Hepatocyte (in vitro differentiated cells): ENCODE results near the gene ABLIM2.
"Not testable (repeated sequence)": the region's sequence is repeated elsewhere in the genome, so short reads cannot be mapped to it uniquely, and the experiment has no call there.

ENCODE experiments used
- EZH2 ChIP-seq: fragments of 200-600 bp; sonication (generic); IDR thresholded peaks from 2 replicates; pipeline ENCODE4 v1.6.1; 2016; ENCODE audit warnings: antibody characterized with exemption, mild to moderate bottlenecking, borderline replicate concordance
- EZH2phosphoT487 ChIP-seq: fragments of 200-600 bp; sonication (generic); IDR thresholded peaks from one replicate; pipeline ENCODE4 v1.6.1; 2018; ENCODE audit warnings: antibody characterized with exemption, mild to moderate bottlenecking, low read depth, moderate library complexity; ENCODE audit not compliant: unreplicated experiment, severe bottlenecking
- TF ChIP-seq, protein P1 (sequence below): fragments of 200-600 bp; sonication (generic); IDR thresholded peaks from 2 replicates; pipeline ENCODE4 v1.5.1; 2016; ENCODE audit warnings: antibody characterized with exemption, mild to moderate bottlenecking; ENCODE audit not compliant: poor library complexity

DNA sequence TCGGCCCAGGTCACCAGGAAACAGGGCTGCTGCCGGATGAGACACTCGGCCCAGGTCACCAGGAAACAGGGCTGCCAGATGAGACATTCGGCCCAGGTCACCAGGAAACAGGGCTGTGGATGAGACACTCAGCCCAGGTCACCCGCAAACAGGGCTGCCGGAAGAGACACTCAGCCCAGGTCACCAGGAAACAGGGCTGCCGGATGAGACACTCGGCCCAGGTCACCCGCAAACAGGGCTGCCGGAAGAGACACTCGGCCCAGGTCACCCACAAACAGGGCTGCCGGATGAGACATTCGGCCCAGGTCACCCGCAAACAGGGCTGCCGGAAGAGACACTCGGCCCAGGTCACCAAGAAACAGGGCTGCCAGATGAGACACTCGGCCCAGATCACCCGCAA lies 240.4 kb downstream of the ABLIM2 start:
- TF ChIP-seq, protein P1, sequence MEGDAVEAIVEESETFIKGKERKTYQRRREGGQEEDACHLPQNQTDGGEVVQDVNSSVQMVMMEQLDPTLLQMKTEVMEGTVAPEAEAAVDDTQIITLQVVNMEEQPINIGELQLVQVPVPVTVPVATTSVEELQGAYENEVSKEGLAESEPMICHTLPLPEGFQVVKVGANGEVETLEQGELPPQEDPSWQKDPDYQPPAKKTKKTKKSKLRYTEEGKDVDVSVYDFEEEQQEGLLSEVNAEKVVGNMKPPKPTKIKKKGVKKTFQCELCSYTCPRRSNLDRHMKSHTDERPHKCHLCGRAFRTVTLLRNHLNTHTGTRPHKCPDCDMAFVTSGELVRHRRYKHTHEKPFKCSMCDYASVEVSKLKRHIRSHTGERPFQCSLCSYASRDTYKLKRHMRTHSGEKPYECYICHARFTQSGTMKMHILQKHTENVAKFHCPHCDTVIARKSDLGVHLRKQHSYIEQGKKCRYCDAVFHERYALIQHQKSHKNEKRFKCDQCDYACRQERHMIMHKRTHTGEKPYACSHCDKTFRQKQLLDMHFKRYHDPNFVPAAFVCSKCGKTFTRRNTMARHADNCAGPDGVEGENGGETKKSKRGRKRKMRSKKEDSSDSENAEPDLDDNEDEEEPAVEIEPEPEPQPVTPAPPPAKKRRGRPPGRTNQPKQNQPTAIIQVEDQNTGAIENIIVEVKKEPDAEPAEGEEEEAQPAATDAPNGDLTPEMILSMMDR, result not testable (repeated sequence)
- TF ChIP-seq EZH2phosphoT487, EZH2: not testable (repeated sequence)
